GM06990 (cell line): ENCODE results near the gene ORAI2.
A peak's percentile ranks its signal among the peaks of the same experiment; 100 is the strongest.

Experiments used
- DNase-seq: peaks from one replicate; pipeline ENCODE4 v3.0.0-alpha.2; 2011; ENCODE audit not compliant: insufficient read length; ENCODE audit errors: extremely low read depth
- H3K27me3 ChIP-seq: replicated peaks from 2 replicates; pipeline ENCODE4 v1.6.0; 2011; ENCODE audit warnings: low read length; ENCODE audit not compliant: control insufficient read depth, insufficient read depth
- H3K36me3 ChIP-seq: 2 replicates; pipeline ENCODE4 v1.5.1; 2011; ENCODE audit warnings: low read length; ENCODE audit not compliant: control insufficient read depth, insufficient read depth
- H3K4me3 ChIP-seq: replicated peaks from 2 replicates; pipeline ENCODE4 v1.5.1; 2011; ENCODE audit warnings: low read depth, mild to moderate bottlenecking, control low read depth, low read length
- TF ChIP-seq, protein P1 (sequence below): IDR thresholded peaks from 2 replicates; pipeline ENCODE4 v1.5.1; 2011; ENCODE audit warnings: low read length, control low read depth, mild to moderate bottlenecking, inconsistent platforms; ENCODE audit not compliant: insufficient read depth, poor library complexity, severe bottlenecking

Gene ORAI2

DNA sequence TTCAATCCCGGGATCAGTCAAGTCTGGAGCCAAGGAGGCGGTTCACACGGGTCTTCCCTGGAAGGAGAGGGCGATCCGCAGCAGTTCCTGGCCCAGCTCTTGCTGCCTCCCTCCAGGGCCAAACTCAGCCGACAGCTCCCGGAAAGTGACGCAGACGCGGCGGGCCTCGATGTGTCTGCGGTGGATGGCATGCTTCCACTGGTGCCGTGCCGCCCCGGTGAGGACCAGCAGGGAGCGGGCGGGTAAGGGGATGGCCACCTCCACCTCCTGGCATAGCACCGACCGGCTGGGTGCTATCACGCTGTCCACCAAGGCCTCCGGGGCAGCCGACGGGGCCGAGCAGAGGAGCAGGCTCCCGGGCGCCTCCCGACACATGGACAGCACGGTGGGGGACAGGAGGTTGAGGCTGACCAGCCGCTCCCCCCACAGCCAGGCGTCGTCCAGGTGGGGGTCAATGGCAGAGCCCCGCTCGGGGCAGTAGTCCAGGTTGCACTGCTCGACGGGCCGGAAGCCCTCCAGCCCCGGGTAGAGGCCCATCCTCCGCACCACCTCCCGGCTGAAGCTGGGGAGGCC lies 24.1 kb downstream of the ORAI2 start:
- Histone ChIP-seq H3K27me3 (no peaks in the 10 kb centered on the region), H3K36me3 (peaks cover 9% of the 10 kb centered on the region), H3K4me3 (no peak overlapping the region)
- DNase-seq, result no peak
- TF ChIP-seq, protein P1, sequence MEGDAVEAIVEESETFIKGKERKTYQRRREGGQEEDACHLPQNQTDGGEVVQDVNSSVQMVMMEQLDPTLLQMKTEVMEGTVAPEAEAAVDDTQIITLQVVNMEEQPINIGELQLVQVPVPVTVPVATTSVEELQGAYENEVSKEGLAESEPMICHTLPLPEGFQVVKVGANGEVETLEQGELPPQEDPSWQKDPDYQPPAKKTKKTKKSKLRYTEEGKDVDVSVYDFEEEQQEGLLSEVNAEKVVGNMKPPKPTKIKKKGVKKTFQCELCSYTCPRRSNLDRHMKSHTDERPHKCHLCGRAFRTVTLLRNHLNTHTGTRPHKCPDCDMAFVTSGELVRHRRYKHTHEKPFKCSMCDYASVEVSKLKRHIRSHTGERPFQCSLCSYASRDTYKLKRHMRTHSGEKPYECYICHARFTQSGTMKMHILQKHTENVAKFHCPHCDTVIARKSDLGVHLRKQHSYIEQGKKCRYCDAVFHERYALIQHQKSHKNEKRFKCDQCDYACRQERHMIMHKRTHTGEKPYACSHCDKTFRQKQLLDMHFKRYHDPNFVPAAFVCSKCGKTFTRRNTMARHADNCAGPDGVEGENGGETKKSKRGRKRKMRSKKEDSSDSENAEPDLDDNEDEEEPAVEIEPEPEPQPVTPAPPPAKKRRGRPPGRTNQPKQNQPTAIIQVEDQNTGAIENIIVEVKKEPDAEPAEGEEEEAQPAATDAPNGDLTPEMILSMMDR, result no peak

DNA sequence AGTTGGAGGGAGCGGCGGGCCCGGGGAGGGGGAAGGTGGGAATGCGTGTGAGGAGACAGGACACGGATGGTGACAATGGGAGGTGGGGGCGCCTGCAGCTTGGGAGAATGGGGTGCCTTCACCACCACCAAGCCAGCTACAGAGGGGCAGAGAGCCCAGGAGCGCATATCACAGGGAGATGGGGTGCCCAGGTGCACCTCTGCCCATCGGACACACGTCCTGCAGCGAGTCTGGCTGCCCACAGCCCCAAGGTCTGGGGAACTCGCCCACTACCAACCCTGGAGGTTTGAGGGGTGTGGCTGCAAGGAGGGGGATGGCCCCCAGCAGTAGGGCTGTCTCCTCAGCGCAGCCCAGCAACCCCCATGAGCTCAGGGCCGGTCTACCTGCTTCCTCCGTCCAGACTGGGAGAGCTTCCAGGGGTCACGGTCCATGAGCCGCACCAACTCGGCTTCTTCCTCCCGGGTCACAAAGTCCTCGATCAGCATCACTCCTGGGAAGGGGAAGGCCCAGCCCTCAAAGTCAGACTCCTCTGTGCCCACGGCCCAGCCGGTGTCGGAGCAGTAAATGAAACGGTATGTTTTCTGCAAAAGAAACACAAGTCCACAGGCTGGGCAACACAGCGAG lies 26.0 kb downstream of the ORAI2 start:
- Histone ChIP-seq H3K27me3 (no peaks in the 10 kb centered on the region), H3K4me3 (no peak overlapping the region), H3K36me3 (peaks cover 9% of the 10 kb centered on the region)
- DNase-seq, result no peak
- TF ChIP-seq, protein P1, result no peak

DNA sequence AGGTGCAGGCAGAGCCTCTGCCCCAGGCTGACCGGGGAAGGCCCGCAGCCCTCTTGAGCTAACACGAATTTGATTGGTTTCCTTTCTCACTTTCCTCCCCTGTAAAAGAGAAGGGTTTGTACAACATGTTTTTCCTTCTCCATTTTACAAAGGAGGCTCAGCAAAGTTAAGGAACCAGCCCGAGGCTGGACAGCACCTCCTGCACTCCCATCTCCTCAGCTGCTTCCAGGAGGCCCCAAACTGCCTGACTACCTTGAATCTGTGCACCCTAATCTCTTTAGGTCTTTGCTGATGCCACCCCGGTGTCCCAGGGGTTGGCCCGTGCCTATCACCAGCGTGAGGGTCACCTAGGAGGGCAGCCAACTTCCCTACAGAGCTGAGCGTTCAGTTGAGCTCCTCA lies 27.1 kb downstream of the ORAI2 start:
- DNase-seq, result no peak
- H3K4me3 ChIP-seq, result no peak overlapping the region
- no peaks in the 10 kb centered on the region for H3K27me3 ChIP-seq
- TF ChIP-seq, protein P1, result no peak
- H3K36me3 ChIP-seq, result peaks cover 9% of the 10 kb centered on the region

DNA sequence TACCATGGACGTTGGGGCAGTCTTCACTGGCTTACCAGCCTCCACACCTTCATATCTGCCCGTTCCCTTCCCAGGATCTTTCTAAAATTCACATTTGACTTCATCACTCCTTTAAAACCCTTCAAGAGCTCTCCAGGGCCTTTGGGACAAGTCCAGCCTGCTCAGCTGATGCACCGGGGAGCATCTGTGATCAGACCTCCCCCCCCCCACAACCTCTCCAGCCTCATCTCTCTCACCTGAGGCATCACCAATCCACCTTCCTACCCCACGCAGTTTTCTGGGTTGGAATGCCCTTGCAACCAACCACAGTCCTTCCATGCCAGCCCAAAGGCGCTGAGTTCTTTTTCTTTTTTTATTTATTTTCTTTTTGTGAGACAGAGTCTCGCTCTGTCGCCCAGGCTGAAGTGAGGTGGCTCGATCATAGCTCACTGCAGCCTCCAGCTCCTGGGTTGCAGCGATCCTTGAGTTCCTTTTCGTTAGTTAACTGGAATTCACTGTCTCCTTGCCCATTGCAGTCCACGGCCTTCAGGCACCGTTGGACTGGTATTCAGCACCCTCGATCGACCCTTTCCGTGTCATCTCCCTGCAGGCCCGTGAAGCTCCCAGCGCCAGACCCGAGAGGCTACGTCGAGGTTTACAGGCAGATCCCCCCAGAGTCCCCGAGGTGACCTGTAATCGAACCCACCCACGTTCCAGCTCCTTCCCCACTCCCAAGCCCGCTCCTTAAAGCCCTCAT lies 30.6 kb downstream of the ORAI2 start:
- TF ChIP-seq, protein P1, result no peak
- H3K4me3 ChIP-seq, result peak overlapping the region; percentile 85
- no peaks in the 10 kb centered on the region for H3K27me3 ChIP-seq
- H3K36me3 ChIP-seq, result peaks cover 16% of the 10 kb centered on the region
- no peak for DNase-seq

DNA sequence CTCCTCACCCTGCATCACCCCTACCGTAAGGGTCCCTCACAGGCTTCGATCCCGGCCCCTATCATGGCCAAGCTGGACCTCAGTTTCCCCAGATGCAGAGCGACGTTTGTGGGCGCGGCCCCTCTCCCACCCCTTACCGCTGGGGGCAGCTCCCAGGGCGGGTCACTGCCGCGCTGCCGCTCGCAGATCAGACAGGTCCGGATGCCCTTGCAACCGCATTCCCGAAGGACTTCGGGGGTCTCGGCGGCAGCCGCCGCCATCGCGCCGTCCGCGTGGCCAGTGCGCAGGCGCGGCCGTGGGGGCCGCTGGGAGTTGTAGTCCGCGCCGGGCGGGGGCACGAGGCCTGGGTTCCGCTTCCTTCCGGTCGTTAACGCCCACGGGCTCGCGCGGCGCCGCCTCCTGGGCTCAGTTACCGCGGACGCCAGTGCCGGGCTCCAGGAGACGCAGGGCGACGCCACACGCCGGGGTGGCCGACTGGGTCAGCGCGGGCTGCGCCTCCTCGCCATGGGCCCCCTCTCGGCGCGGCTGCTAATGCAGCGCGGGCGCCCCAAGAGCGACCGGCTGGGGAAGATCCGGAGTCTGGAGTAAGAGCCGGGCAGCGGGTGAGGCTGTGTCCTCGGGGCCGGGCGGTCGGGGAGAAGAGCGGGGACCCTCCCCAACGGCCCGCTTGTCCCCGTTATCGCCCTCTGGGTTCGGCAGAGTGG lies 31.4 kb downstream of the ORAI2 start, which contains the start of the genes ALKBH4 and LRWD1:
Gene ALKBH4, minus strand, starts transcription at position 287 of the 704 bp plus-strand sequence. Its CDS starts 27 bp downstream, at position 260.
Gene LRWD1, plus strand, starts transcription at position 408 of the 704 bp plus-strand sequence. Its CDS starts 97 bp downstream, at position 505.
- TF ChIP-seq, protein P1, result no peak
- DNase-seq, result peak; percentile 98
- Histone ChIP-seq H3K4me3 (peak within 1 kb of the TSS; percentile 85), H3K36me3 (peaks cover 12% of the 10 kb centered on the region), H3K27me3 (no peaks in the 10 kb centered on the region)
